Measurements from ENCODE around the gene SH3BP4. TPM values are rescaled to one million over a fixed set of nuclear protein-coding genes. Genes with fewer than 3 reads are reported as not detected.
A peak's percentile ranks its signal among the peaks of the same experiment; 100 is the strongest.

The SH3BP4 gene
- total and polyA plus RNA-seq, 2 of the 8 experiments (the other 6 are each of a cell fraction or from before 2014, with no cell fraction given): 28.3 to 35.4 TPM

DNA sequence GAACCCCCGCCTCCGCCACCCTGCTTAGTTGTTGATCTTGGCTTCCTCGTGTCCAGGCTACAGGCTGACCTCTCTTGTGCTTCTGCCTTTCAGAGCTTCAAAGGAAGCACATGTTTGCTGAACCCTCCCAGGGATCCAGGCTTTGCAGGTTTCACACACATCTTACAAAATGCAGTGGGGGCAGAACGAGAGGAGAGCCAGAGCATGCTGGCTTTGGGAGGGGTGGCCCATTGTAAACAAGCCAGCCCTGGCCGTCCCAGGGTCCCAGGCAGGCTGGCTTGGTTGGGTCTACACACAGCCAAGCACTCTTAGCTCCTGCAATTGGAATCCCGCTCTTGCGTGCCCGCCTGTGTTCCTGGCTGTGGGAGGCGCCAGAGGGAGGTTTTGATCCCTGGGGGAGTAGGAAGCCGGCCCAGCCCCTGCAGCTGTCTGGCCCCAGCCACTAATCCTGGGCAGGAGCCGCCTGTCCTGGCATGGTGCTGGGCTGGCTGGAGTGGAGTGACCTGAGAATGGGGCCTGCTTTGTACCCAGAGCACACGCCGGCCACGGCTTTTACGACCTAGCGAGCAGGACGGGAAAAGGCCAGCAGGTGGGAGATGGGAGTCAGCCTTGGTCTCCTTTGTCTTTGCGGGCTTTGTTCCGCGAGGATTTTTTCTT is 53.9 kb downstream of the SH3BP4 start (continued):
- TF ChIP-seq, protein P1, sequence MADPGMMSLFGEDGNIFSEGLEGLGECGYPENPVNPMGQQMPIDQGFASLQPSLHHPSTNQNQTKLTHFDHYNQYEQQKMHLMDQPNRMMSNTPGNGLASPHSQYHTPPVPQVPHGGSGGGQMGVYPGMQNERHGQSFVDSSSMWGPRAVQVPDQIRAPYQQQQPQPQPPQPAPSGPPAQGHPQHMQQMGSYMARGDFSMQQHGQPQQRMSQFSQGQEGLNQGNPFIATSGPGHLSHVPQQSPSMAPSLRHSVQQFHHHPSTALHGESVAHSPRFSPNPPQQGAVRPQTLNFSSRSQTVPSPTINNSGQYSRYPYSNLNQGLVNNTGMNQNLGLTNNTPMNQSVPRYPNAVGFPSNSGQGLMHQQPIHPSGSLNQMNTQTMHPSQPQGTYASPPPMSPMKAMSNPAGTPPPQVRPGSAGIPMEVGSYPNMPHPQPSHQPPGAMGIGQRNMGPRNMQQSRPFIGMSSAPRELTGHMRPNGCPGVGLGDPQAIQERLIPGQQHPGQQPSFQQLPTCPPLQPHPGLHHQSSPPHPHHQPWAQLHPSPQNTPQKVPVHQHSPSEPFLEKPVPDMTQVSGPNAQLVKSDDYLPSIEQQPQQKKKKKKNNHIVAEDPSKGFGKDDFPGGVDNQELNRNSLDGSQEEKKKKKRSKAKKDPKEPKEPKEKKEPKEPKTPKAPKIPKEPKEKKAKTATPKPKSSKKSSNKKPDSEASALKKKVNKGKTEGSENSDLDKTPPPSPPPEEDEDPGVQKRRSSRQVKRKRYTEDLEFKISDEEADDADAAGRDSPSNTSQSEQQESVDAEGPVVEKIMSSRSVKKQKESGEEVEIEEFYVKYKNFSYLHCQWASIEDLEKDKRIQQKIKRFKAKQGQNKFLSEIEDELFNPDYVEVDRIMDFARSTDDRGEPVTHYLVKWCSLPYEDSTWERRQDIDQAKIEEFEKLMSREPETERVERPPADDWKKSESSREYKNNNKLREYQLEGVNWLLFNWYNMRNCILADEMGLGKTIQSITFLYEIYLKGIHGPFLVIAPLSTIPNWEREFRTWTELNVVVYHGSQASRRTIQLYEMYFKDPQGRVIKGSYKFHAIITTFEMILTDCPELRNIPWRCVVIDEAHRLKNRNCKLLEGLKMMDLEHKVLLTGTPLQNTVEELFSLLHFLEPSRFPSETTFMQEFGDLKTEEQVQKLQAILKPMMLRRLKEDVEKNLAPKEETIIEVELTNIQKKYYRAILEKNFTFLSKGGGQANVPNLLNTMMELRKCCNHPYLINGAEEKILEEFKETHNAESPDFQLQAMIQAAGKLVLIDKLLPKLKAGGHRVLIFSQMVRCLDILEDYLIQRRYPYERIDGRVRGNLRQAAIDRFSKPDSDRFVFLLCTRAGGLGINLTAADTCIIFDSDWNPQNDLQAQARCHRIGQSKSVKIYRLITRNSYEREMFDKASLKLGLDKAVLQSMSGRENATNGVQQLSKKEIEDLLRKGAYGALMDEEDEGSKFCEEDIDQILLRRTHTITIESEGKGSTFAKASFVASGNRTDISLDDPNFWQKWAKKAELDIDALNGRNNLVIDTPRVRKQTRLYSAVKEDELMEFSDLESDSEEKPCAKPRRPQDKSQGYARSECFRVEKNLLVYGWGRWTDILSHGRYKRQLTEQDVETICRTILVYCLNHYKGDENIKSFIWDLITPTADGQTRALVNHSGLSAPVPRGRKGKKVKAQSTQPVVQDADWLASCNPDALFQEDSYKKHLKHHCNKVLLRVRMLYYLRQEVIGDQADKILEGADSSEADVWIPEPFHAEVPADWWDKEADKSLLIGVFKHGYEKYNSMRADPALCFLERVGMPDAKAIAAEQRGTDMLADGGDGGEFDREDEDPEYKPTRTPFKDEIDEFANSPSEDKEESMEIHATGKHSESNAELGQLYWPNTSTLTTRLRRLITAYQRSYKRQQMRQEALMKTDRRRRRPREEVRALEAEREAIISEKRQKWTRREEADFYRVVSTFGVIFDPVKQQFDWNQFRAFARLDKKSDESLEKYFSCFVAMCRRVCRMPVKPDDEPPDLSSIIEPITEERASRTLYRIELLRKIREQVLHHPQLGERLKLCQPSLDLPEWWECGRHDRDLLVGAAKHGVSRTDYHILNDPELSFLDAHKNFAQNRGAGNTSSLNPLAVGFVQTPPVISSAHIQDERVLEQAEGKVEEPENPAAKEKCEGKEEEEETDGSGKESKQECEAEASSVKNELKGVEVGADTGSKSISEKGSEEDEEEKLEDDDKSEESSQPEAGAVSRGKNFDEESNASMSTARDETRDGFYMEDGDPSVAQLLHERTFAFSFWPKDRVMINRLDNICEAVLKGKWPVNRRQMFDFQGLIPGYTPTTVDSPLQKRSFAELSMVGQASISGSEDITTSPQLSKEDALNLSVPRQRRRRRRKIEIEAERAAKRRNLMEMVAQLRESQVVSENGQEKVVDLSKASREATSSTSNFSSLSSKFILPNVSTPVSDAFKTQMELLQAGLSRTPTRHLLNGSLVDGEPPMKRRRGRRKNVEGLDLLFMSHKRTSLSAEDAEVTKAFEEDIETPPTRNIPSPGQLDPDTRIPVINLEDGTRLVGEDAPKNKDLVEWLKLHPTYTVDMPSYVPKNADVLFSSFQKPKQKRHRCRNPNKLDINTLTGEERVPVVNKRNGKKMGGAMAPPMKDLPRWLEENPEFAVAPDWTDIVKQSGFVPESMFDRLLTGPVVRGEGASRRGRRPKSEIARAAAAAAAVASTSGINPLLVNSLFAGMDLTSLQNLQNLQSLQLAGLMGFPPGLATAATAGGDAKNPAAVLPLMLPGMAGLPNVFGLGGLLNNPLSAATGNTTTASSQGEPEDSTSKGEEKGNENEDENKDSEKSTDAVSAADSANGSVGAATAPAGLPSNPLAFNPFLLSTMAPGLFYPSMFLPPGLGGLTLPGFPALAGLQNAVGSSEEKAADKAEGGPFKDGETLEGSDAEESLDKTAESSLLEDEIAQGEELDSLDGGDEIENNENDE (IDR thresholded peaks at IDR 0.05; ENCODE audit: insufficient replicate concordance, low read length): no peak
- TF ChIP-seq FOSL1 (IDR thresholded peaks at IDR 0.05; ENCODE audit: insufficient read depth, low read depth, low read length): no peak
- TF ChIP-seq, protein P2, sequence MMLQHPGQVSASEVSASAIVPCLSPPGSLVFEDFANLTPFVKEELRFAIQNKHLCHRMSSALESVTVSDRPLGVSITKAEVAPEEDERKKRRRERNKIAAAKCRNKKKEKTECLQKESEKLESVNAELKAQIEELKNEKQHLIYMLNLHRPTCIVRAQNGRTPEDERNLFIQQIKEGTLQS (IDR thresholded peaks at IDR 0.05; ENCODE audit: insufficient read depth, low read depth, low read length): no peak
- no peak for TF ChIP-seq EGR1 (IDR thresholded peaks at IDR 0.05; ENCODE audit: borderline replicate concordance, low read depth, low read length)
- no peak for TF ChIP-seq POU5F1 (IDR thresholded peaks at IDR 0.05; ENCODE audit: low read depth, low read length)
- TF ChIP-seq NRF1 (IDR thresholded peaks at IDR 0.05; ENCODE audit: low read depth, low read length): no peak
- TF ChIP-seq GABPA (IDR thresholded peaks at IDR 0.05; ENCODE audit: borderline replicate concordance, insufficient read depth, low read length): no peak
- TF ChIP-seq GTF2F1 (IDR thresholded peaks at IDR 0.05; ENCODE audit: borderline replicate concordance, low read depth, low read length): no peak
- 0 out of 2 replicates have a peak, but pooled peaks have one; percentile 32 for TF ChIP-seq TAF1 (IDR thresholded peaks at IDR 0.05; ENCODE audit: low read depth, low read length)
- no peak for TF ChIP-seq JUND (IDR thresholded peaks at IDR 0.05; ENCODE audit: low read length)
- TF ChIP-seq CREB1 (IDR thresholded peaks at IDR 0.05): no peak
